ENCODE measurements around the gene WT1. TPM values are rescaled to one million over a fixed set of nuclear protein-coding genes. Genes with fewer than 3 reads are reported as not detected.
A peak's percentile ranks its signal among the peaks of the same experiment; 100 is the strongest.

The WT1 gene
- total and polyA plus RNA-seq, 2 experiments from 2014 or later = 3.0 to 5.0 TPM

- DNase-seq (ENCODE audit: low read depth in 1 of 2, low spot score in 1 of 2) = no peak
- no peaks in the 10 kb centered on the region for H3K36me3 ChIP-seq
- H3K27ac ChIP-seq = no peak overlapping the region
- H3K27me3 ChIP-seq = no peaks in the 10 kb centered on the region
- no peak overlapping the region for H3K4me3 ChIP-seq
- no peak for TF ChIP-seq CTCF (IDR thresholded peaks at IDR 0.05; ENCODE audit: low read depth, low read length)
- no peaks in the 10 kb centered on the region for H3K9me3 ChIP-seq (ENCODE audit: low read depth)
- H3K4me1 ChIP-seq (ENCODE audit: low read depth) = no peaks in the 10 kb centered on the region
Observed at GRCh38 chr11:32454993-32455392, 19.7 kb upstream of the WT1 start.

- Histone ChIP-seq H3K9me3 (ENCODE audit: low read depth) (no peaks in the 10 kb centered on the region), H3K36me3 (no peaks in the 10 kb centered on the region), H3K27me3 (no peaks in the 10 kb centered on the region), H3K4me1 (ENCODE audit: low read depth) (no peaks in the 10 kb centered on the region), H3K4me3 (no peak overlapping the region), H3K27ac (no peak overlapping the region)
- DNase-seq (ENCODE audit: low read depth in 1 of 2, low spot score in 1 of 2) = peak in 1 of 2 donors; percentile 94
- no peak for TF ChIP-seq CTCF (IDR thresholded peaks at IDR 0.05; ENCODE audit: low read depth, low read length)
Observed at GRCh38 chr11:32451808-32452207, 16.5 kb upstream of the WT1 start.

GRCh38 chr11:32450372-32450771 lies 15.0 kb upstream of the WT1 start:
- Histone ChIP-seq H3K27ac (no peak overlapping the region), H3K36me3 (no peaks in the 10 kb centered on the region), H3K4me3 (no peak overlapping the region), H3K9me3 (ENCODE audit: low read depth) (no peaks in the 10 kb centered on the region), H3K4me1 (ENCODE audit: low read depth) (no peaks in the 10 kb centered on the region), H3K27me3 (no peaks in the 10 kb centered on the region)
- TF ChIP-seq CTCF (IDR thresholded peaks at IDR 0.05; ENCODE audit: low read depth, low read length) = no peak
- no peak for DNase-seq (ENCODE audit: low read depth in 1 of 2, low spot score in 1 of 2)

- no peaks in the 10 kb centered on the region for H3K36me3 ChIP-seq
- peaks cover 10% of the 10 kb centered on the region for H3K27me3 ChIP-seq
- no peak overlapping the region for H3K27ac ChIP-seq
- no peaks in the 10 kb centered on the region for H3K4me1 ChIP-seq (ENCODE audit: low read depth)
- peak; percentile 58 for TF ChIP-seq CTCF (IDR thresholded peaks at IDR 0.05; ENCODE audit: low read depth, low read length)
- peak; percentile 72 to 76 for DNase-seq (ENCODE audit: low read depth in 1 of 2, low spot score in 1 of 2)
- H3K9me3 ChIP-seq (ENCODE audit: low read depth) = no peaks in the 10 kb centered on the region
- H3K4me3 ChIP-seq = no peak overlapping the region
Observed at GRCh38 chr11:32448232-32448631, 12.9 kb upstream of the WT1 start.

- Histone ChIP-seq H3K27ac (no peak overlapping the region), H3K4me1 (ENCODE audit: low read depth) (no peaks in the 10 kb centered on the region), H3K27me3 (peaks cover 20% of the 10 kb centered on the region), H3K4me3 (no peak overlapping the region), H3K36me3 (no peaks in the 10 kb centered on the region), H3K9me3 (ENCODE audit: low read depth) (no peaks in the 10 kb centered on the region)
- DNase-seq (ENCODE audit: low read depth in 1 of 2, low spot score in 1 of 2) = no peak
- TF ChIP-seq CTCF (IDR thresholded peaks at IDR 0.05; ENCODE audit: low read depth, low read length) = no peak
Observed at GRCh38 chr11:32447252-32447651, 11.9 kb upstream of the WT1 start.

GRCh38 chr11:32446227-32446626 lies 10.9 kb upstream of the WT1 start:
- TF ChIP-seq CTCF (IDR thresholded peaks at IDR 0.05; ENCODE audit: low read depth, low read length) = no peak
- Histone ChIP-seq H3K9me3 (ENCODE audit: low read depth) (no peaks in the 10 kb centered on the region), H3K4me3 (no peak overlapping the region), H3K4me1 (ENCODE audit: low read depth) (no peaks in the 10 kb centered on the region), H3K27me3 (peaks cover 30% of the 10 kb centered on the region), H3K36me3 (no peaks in the 10 kb centered on the region), H3K27ac (no peak overlapping the region)
- DNase-seq (ENCODE audit: low read depth in 1 of 2, low spot score in 1 of 2) = no peak

All from cardiac muscle cell (in vitro differentiated cells and primary cell).